ENCODE measurements around the gene ZNF420. TPM values are rescaled to one million over a fixed set of nuclear protein-coding genes. Genes with fewer than 3 reads are reported as not detected.
"Not testable (repeated sequence)": the region's sequence is repeated elsewhere in the genome, so short reads cannot be mapped to it uniquely, and the experiment has no call there.

ZNF420 gene
- total and polyA plus RNA-seq, 2 of the 8 experiments (the other 6 are each of a cell fraction or from before 2014, with no cell fraction given), result 1.7 to 8.8 TPM

- H4K20me1 ChIP-seq (replicated peaks in 1 of 2; ENCODE audit: control insufficient read depth in 1 of 2, insufficient read depth in 2 of 2, low read length in 2 of 2); H3K4ac ChIP-seq (replicated peaks; ENCODE audit: insufficient read length, low read depth, low read length); H3K23me2 ChIP-seq (ENCODE audit: low read depth, low read length); H3K4me3 ChIP-seq (ENCODE audit: extremely low read depth in 1 of 4, insufficient read depth in 2 of 4, low read depth in 3 of 4, low read length in 4 of 4); POLR2A ChIA-PET (ENCODE audit: partially characterized antibody); H3K27me3 ChIP-seq (replicated peaks in 1 of 4; ENCODE audit: control insufficient read depth in 3 of 4, extremely low read depth in 1 of 4, insufficient read depth in 3 of 4, low read length in 3 of 4); H3K79me1 ChIP-seq (ENCODE audit: low read depth, low read length); H2BK15ac ChIP-seq (ENCODE audit: low read length); H3K27ac ChIP-seq (ENCODE audit: low read depth, low read length); H4K91ac ChIP-seq (replicated peaks; ENCODE audit: insufficient read length, low read length); H3K9ac ChIP-seq (replicated peaks in 1 of 4; ENCODE audit: extremely low read depth in 1 of 4, low read depth in 3 of 4, low read length in 3 of 4); H2BK20ac ChIP-seq (ENCODE audit: low read length); DNase-seq (ENCODE audit: low read depth in 1 of 2, low spot score in 2 of 2); H3K4me2 ChIP-seq (ENCODE audit: insufficient read depth in 1 of 2, low read depth in 2 of 2, low read length in 2 of 2); H4K5ac ChIP-seq (ENCODE audit: insufficient read length, low read depth, low read length); H2BK120ac ChIP-seq (replicated peaks; ENCODE audit: low read depth, low read length); H3K56ac ChIP-seq (replicated peaks; ENCODE audit: insufficient read length, low read depth, low read length); H2BK12ac ChIP-seq (ENCODE audit: low read depth, low read length); H3K23ac ChIP-seq (ENCODE audit: insufficient read length); H3K14ac ChIP-seq (ENCODE audit: insufficient read length); H4K8ac ChIP-seq (ENCODE audit: extremely low read depth, insufficient read depth, low read length); H2AK5ac ChIP-seq (ENCODE audit: low read depth, low read length); H3K4me1 ChIP-seq (replicated peaks in 1 of 4; ENCODE audit: control insufficient read depth in 3 of 4, insufficient read depth in 4 of 4, low read length in 3 of 4); H3K79me2 ChIP-seq (ENCODE audit: control insufficient read depth in 1 of 2, insufficient read depth in 2 of 2, low read length in 2 of 2); FAIRE-seq; H3K18ac ChIP-seq (ENCODE audit: extremely low read depth, low read length); H2BK5ac ChIP-seq (ENCODE audit: low read depth, low read length); H2AFZ ChIP-seq (ENCODE audit: low read length): not testable (repeated sequence)
- WGBS, 2 experiments (ENCODE audit: extremely low coverage in 1 of 2, insufficient coverage in 1 of 2, insufficient read length in 1 of 2, insufficient replicate concordance in 2 of 2, low coverage in 1 of 2, low lambda C conversion rate in 2 of 2, missing lambda C conversion rate in 1 of 2), result 100% methylated on average over 4 of the region's 5 CpGs; no CpG with 5 or more reads in 1 of the 2 experiments
- CTCF ChIA-PET (ENCODE audit: partially characterized antibody), result interaction anchor here (0.6 kb wide), 1 partner anchor 118 kb away, joined by 5 read pairs; no protein-coding TSS in a partner anchor
- Histone ChIP-seq H3K36me3 (ENCODE audit: control insufficient read depth in 2 of 4, insufficient read depth in 4 of 4, low read length in 3 of 4) (peaks cover 0 to 14% (median 0%) of the 10 kb centered on the region in 4 experiments; a peak in 2 of 8 replicates), H3K9me3 (ENCODE audit: insufficient read depth in 2 of 2, low read depth in 1 of 2, low read length in 1 of 2) (peaks cover 39 to 41% of the 10 kb centered on the region in 2 experiments)
These were observed 25.9 kb downstream of the ZNF420 start for GRCh38 chr19:37104135-37104534.

Data from H1 (cell line).